HepG2 (cell line): ENCODE results near the gene NOL11. TPM values are rescaled to one million over a fixed set of nuclear protein-coding genes. Genes with fewer than 3 reads are reported as not detected.
A peak's percentile ranks its signal among the peaks of the same experiment; 100 is the strongest.

Source experiments
- AGO1 ChIP-seq: fragments of 200-400 bp; formaldehyde crosslinking; IDR thresholded peaks from 2 replicates; pipeline ENCODE4 v1.6.1; 2017; ENCODE audit warnings: mild to moderate bottlenecking, low read depth, low read length, moderate library complexity; ENCODE audit not compliant: poor library complexity, severe bottlenecking
- ARNT ChIP-seq: fragments of 450-650 bp; IDR thresholded peaks from 2 replicates; pipeline ENCODE4 v1.6.1; 2017
- ASH2L ChIP-seq: fragments of 300-600, 200-600 bp; sonication (generic); IDR thresholded peaks from 2 replicates; pipeline ENCODE4 v1.7.0; 2017; ENCODE audit warnings: low read depth, mild to moderate bottlenecking, moderate library complexity, mixed read lengths, low read length; ENCODE audit not compliant: insufficient read length
- ATF5 ChIP-seq: sonication (generic); formaldehyde crosslinking; IDR thresholded peaks from 2 replicates; pipeline ENCODE4 v1.4.0; 2020; ENCODE audit warnings: mild to moderate bottlenecking, low read depth, missing genetic modification reagents
- CEBPG ChIP-seq: IDR thresholded peaks from 2 replicates; pipeline ENCODE4 v1.6.1; 2016
- EHMT2 ChIP-seq: fragments of 200-600 bp; sonication (generic); IDR thresholded peaks from 2 replicates; pipeline ENCODE4 v1.7.0; 2017; ENCODE audit warnings: antibody characterized with exemption, low read depth, low read length, borderline replicate concordance
- ERF ChIP-seq: IDR thresholded peaks from 2 replicates; pipeline ENCODE4 v1.6.1; 2018; ENCODE audit warnings: missing biosample characterization, missing genetic modification reagents
- MAFF ChIP-seq: IDR thresholded peaks from 2 replicates; pipeline ENCODE4 v1.6.1; 2011; ENCODE audit warnings: low read depth, low read length, improper control_type of control experiment
- MIER2 ChIP-seq: IDR thresholded peaks from 2 replicates; pipeline ENCODE4 v1.6.1; 2016; ENCODE audit warnings: missing biosample characterization, missing genetic modification reagents
- MXD3 ChIP-seq: IDR thresholded peaks from 2 replicates; pipeline ENCODE4 v1.6.1; 2016; ENCODE audit warnings: mild to moderate bottlenecking, missing biosample characterization, missing genetic modification reagents
- NFIC ChIP-seq: IDR thresholded peaks from 2 replicates; pipeline ENCODE4 v1.6.1; 2012; ENCODE audit warnings: mild to moderate bottlenecking, low read length, inconsistent platforms
- PAF1 ChIP-seq: IDR thresholded peaks from 2 replicates; pipeline ENCODE4 v1.6.1; 2016; ENCODE audit warnings: missing genetic modification reagents, missing compliant biosample characterization
- PITX1 ChIP-seq: sonication (generic); formaldehyde crosslinking; IDR thresholded peaks from 2 replicates; pipeline ENCODE4 v1.5.1; 2020; ENCODE audit warnings: mild to moderate bottlenecking, missing genetic modification reagents
- POLR2A ChIP-seq, 2 experiments: IDR thresholded peaks; 2 replicates each; pipeline ENCODE4 v1.6.1; 2011; ENCODE audit warnings: low read depth in 2 of 2, low read length in 2 of 2, mild to moderate bottlenecking in 1 of 2, moderate library complexity in 1 of 2; ENCODE audit not compliant: insufficient read depth in 1 of 2
- RBFOX2 ChIP-seq: fragments of 200-400 bp; formaldehyde crosslinking; IDR thresholded peaks from 2 replicates; pipeline ENCODE4 v1.6.1; 2017; ENCODE audit warnings: low read depth, mild to moderate bottlenecking, low read length
- SIX4 ChIP-seq: sonication (generic); formaldehyde crosslinking; IDR thresholded peaks from 2 replicates; pipeline ENCODE4 v1.4.0; 2020; ENCODE audit warnings: missing genetic modification reagents
- SOX5 ChIP-seq: IDR thresholded peaks from 2 replicates; pipeline ENCODE4 v1.6.1; 2016; ENCODE audit warnings: borderline replicate concordance
- STAT5B ChIP-seq: sonication (generic); formaldehyde crosslinking; IDR thresholded peaks from 2 replicates; pipeline ENCODE4 v1.4.0; 2020; ENCODE audit warnings: missing genetic modification reagents
- TARDBP ChIP-seq: sonication (generic); formaldehyde crosslinking; IDR thresholded peaks from 2 replicates; pipeline ENCODE4 v1.8.0; 2022; ENCODE audit warnings: mild to moderate bottlenecking, missing genetic modification reagents
- THAP8 ChIP-seq: sonication (generic); formaldehyde crosslinking; IDR thresholded peaks from 2 replicates; pipeline ENCODE4 v1.5.1; 2020; ENCODE audit warnings: missing genetic modification reagents, mild to moderate bottlenecking, borderline replicate concordance
- ZNF280D ChIP-seq: sonication (generic); formaldehyde crosslinking; IDR thresholded peaks from 2 replicates; pipeline ENCODE4 v1.5.1; 2020; ENCODE audit warnings: mild to moderate bottlenecking, missing genetic modification reagents
- ZNF337 ChIP-seq: sonication (generic); formaldehyde crosslinking; IDR thresholded peaks from 2 replicates; pipeline ENCODE4 v1.5.1; 2020; ENCODE audit warnings: missing genetic modification reagents, low read depth, mild to moderate bottlenecking, borderline replicate concordance
- ZNF468 ChIP-seq: sonication (generic); formaldehyde crosslinking; IDR thresholded peaks from 2 replicates; pipeline ENCODE4 v1.8.0; 2022; ENCODE audit warnings: mild to moderate bottlenecking, moderate library complexity, missing genetic modification reagents
- ZNF570 ChIP-seq: sonication (generic); formaldehyde crosslinking; IDR thresholded peaks from 2 replicates; pipeline ENCODE4 v1.4.0; 2020; ENCODE audit warnings: mild to moderate bottlenecking, missing genetic modification reagents, borderline replicate concordance
- ZNF670 ChIP-seq: sonication (generic); formaldehyde crosslinking; IDR thresholded peaks from 2 replicates; pipeline ENCODE4 v1.8.0; 2022; ENCODE audit warnings: mild to moderate bottlenecking, missing genetic modification reagents, borderline replicate concordance
- ZNF766 ChIP-seq: sonication (generic); formaldehyde crosslinking; IDR thresholded peaks from 2 replicates; pipeline ENCODE4 v1.5.0; 2020; ENCODE audit warnings: missing genetic modification reagents, borderline replicate concordance
- ZNF788 ChIP-seq: sonication (generic); formaldehyde crosslinking; IDR thresholded peaks from 2 replicates; pipeline ENCODE4 v1.5.0; 2020; ENCODE audit warnings: mild to moderate bottlenecking, missing genetic modification reagents, borderline replicate concordance
- ZSCAN30 ChIP-seq: sonication (generic); formaldehyde crosslinking; IDR thresholded peaks from 2 replicates; pipeline ENCODE4 v1.5.0; 2020; ENCODE audit warnings: mild to moderate bottlenecking, missing genetic modification reagents
- polyA plus RNA-seq, 8 experiments: library from polyadenylated mRNA; depleted of rRNA in 3 of 8; stranded (reverse) in 7 of 8; unstranded in 1 of 8; fragments of >200 nt; fragmentation: Illumina TruSeq in 4 of 8; extraction: Trizol in 4 of 8; gene quantifications; 2 replicates each; pipeline versions ENCODE4 v1.2.1 to v1.2.3, GENCODE V29; 2011 to 2016; ENCODE audit warnings: low read depth in 4 of 8, missing spikeins in 1 of 8, mixed read lengths in 1 of 8; ENCODE audit not compliant: insufficient read depth in 1 of 8
- total RNA-seq, 5 experiments: library from RNA; depleted of rRNA; stranded (reverse); fragments of >200 nt; fragmentation: Illumina TruSeq; extraction: Trizol; gene quantifications; 2 replicates each; pipeline ENCODE4 v1.2.3, GENCODE V29; 2016; ENCODE audit warnings: low read depth in 1 of 5

The NOL11 gene
- total and polyA plus RNA-seq, 2 of the 13 experiments (the other 11 are each of a cell fraction or from before 2014, with no cell fraction given), result 45.8 to 124 TPM

GRCh38 chr17:67717624-67718324 lies at the start of gene NOL11 (continued):
- peak; percentile 100 for TF ChIP-seq ZNF788
- TF ChIP-seq ZNF337 (CRISPR knock-in tag), result no peak
- TF ChIP-seq ERF (CRISPR knock-in tag), result peak; percentile 87
- TF ChIP-seq CEBPG (CRISPR knock-in tag), result peak; percentile 97
- TF ChIP-seq ASH2L, result peak; percentile 98
- TF ChIP-seq PAF1 (CRISPR knock-in tag), result no peak
- peak; percentile 90 for TF ChIP-seq MXD3 (CRISPR knock-in tag)
- no peak for TF ChIP-seq ARNT
- peak; percentile 81 for TF ChIP-seq ZNF280D (CRISPR knock-in tag)
- no peak for TF ChIP-seq ATF5
- TF ChIP-seq MIER2, result peak; percentile 86
- TF ChIP-seq ZNF468, result 0 out of 2 replicates have a peak, but pooled peaks have one; percentile 64
- 0 out of 2 replicates have a peak, but pooled peaks have one; percentile 87 for TF ChIP-seq ZNF670
- no peak for TF ChIP-seq SIX4 (CRISPR knock-in tag)
- TF ChIP-seq POLR2A (IDR thresholded peaks at IDR 0.05; ENCODE audit: insufficient read depth in 1 of 2, low read depth in 2 of 2, low read length in 2 of 2), result peak; percentile 97
- peak; percentile 88; the same call in 1 of the 2 replicates for TF ChIP-seq PITX1 (CRISPR knock-in tag)
- TF ChIP-seq EHMT2, result no peak
- no peak; the same call in 1 of the 2 replicates for TF ChIP-seq THAP8 (CRISPR knock-in tag)
- peak; percentile 87; the same call in 1 of the 2 replicates for TF ChIP-seq ZNF766
- TF ChIP-seq AGO1, result no peak
- no peak for TF ChIP-seq ZNF570 (CRISPR knock-in tag)
- no peak; the same call in 1 of the 2 replicates for TF ChIP-seq ZSCAN30 (CRISPR knock-in tag)
- TF ChIP-seq TARDBP (CRISPR knock-in tag), result peak; percentile 100
- peak; percentile 63; the same call in 1 of the 2 replicates for TF ChIP-seq SOX5 (CRISPR knock-in tag)
- TF ChIP-seq MAFF, result no peak; the same call in 1 of the 2 replicates
- TF ChIP-seq RBFOX2, result peak; percentile 87
- peak; percentile 28; the same call in 1 of the 2 replicates for TF ChIP-seq NFIC
- 0 out of 2 replicates have a peak, but pooled peaks have one; percentile 63 for TF ChIP-seq STAT5B
